Ovary (tissue), 3 donors: ENCODE data around the gene CSGALNACT2.

Experiments used
- CTCF ChIP-seq, 3 donors: fragments of 450-650 bp in 2 of 3; fragments of 200-600 bp in 1 of 3; IDR thresholded peaks; one replicate each; pipeline versions ENCODE4 v1.5.1 to v1.8.0; 2016 to 2022; ENCODE audit warnings: antibody characterized with exemption in 3 of 3, mild to moderate bottlenecking in 1 of 3
- POLR2A ChIP-seq: fragments of 450-650 bp; IDR thresholded peaks from one replicate; pipeline ENCODE4 v1.6.1; 2017; ENCODE audit warnings: antibody characterized with exemption, mild to moderate bottlenecking, moderate library complexity
- donor health status: DM: no; HTN: no; CAD: no.

GRCh38 chr10:43224321-43224720 is 86.1 kb downstream of the CSGALNACT2 start:
- no peak for TF ChIP-seq CTCF (IDR thresholded peaks at IDR 0.05)
- no peak for TF ChIP-seq POLR2A
